ENCODE results near the gene SLC4A1AP.

SLC4A1AP gene

DNA sequence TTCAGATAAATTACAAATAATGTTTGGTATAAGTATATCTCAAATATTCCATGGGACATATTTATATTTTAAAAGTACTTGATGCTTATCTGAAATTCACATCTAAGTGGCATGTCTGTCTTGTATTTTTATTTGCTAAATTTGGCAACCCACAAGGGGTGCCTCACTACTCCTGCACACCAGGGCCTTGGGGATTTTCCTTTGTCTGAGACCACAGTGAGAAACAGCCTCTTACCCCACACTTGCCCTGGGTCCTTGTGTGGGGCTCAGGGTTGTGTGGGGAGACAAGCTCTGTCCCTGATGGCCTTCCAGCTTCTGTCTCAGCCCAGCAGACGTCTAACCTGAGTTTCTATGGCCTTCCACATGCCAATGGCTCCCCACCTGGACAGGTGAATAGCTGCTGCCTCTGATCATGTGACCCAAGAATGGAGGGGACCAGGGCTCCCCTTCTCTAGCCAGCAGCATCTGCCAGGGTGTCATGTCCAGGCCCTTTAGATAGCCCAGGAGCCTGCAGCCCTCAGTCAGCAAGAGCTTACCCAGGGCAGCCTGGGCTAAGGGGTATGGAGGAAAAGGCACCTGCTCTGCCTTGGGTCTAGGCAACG, 58.3 kb downstream of the SLC4A1AP start:
- no peak for DNase-seq

DNA sequence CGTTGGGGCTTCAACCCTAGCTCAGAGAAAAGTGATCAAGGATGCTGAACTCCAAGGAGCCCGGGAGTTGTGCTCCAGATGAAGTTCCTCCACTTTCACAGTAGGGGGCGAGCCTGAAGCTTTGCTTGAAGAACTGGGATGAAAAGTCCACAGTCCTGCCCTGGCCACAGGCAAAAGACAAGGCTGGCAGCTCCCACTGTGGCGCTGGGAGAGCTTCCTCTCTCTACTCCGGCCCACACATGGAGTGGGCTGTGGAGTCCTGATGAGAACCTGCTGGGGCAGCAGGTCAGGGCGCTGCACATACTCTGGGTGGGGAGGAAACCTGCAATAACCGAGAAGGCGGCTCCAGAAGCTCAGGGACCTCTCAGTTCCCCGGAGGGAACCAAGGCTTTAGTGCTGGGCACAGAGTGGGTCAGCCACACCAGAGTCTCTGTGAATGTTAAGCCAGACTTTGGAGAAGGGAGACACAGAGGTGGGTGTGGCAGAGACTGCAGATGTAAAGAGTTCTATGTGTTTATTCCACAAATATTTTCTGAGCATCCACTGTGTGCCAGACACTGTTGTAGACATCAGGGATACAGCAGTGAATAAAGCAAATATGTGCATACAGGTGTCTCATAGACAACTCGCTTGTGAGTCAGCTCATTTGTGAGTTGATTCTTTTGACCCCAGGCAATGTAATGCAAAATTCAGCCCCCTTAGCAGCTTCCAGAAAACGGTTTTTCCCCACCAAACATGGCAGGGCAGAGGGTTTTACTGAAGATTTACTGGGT, 59.9 kb downstream of the SLC4A1AP start:
- DNase-seq: no peak

DNA sequence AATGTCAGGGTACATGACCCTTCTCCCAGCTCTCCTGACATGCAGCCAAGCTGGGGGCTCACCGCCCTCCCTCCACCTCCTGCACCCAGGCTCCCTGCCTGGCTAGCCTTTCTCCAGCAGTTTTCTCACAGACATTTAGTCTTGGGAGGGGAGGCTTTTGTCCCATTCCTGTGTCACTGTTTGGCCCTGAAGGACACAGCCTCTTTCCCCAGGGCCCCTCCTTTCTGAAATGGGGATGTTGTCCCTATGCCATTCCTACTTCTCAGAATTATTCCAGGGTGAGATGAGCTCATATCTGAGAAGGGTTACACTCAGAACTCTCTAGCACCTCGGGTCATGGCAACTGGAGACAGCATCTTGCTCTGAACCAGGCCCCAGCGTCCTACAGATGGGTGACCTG, 60.5 kb downstream of the SLC4A1AP start:
- DNase-seq: no peak

DNA sequence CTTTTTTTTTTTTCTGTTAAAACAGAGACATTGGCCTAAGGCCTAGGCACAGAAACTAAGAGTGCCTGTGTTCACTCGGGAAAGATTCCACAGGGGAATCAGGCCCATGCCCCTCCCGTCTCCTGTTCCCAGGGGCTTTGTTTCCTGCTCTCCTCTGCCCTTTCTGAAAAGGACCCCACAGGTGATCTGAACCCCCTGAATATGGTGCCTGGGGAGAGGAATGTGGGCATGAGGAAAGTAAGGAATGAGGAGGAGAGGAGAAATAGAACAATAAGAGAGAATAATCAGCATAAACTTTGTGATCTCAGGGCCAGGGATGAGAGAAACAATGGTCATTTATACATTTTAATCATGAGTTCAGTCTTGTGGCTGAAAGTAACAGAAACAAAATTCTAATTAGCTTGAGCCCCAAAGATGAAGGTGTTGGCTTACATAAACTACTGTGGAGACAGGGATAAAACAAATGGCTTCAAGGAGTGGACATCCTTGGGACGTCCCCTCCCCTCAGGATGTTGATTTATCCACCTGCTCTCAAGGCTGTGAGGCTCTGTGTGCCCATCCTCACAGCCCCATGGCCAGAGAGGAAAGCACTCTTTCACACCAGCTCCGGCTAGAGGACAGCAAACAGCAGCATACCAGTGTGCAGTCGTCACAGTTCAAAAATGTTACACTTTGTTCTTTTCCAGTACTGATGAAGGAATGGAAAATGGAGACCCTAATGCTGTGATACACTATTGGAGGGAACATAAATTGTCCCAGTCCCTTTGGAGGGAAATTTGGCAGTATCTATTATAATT, 61.4 kb downstream of the SLC4A1AP start:
- no peak for DNase-seq

DNA sequence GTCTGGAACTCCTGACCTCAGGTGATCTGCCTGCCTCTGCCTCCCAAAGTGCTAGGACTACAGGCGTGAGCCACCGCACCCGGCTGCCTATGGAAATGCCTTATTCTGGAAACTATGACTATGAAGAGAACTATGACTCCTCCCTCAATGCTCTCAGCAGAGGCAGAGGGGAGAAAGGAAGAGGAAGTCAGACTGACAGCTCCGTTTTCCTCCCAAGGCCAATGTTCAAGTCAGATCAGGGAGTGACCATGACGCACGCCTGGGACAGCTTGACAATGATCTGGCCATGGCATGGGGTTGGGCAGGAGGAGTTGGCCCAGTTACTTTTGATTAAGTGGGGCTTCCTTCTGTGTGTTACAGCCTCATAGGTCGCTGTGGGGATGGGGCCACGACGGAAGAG, 63.6 kb downstream of the SLC4A1AP start:
- no peak for DNase-seq

DNA sequence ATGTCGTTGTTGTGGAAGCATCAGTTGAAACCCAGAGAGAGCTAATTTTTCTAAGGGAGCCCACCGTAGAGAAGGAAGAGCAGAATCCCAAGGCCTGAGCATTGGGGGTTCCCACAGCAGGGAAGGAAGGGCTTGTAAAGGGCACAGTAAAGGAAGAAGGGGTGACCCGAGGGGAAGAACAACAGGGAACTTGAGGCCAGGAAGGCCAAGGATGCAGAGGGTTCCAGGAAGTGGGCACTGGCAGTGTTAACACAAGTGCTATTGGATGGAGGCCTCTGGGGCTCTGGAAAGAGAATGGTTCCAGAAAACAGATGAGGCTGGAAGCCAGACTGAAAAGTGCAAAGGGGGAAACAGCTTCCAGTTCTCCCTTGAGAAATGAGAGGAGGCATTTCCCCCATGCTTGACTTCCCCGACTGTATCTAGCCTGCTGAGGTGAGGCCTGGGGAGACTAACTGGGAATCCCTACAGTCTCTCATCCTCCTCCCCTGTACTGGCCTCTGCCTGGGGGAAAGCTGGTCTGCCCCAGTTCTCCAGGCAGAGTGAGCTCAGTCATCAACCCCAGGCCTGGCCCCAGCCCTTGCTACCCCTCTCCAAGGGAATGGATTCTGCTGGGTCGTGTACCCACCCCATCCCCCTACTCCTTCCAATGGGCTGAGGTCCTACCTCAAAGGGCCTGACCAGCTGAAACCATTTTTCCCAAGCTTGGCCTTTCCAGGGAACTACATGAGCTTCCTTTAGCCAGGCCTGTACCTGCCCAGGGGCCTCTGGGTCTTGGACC, 64.6 kb downstream of the SLC4A1AP start:
- DNase-seq: no peak

DNA sequence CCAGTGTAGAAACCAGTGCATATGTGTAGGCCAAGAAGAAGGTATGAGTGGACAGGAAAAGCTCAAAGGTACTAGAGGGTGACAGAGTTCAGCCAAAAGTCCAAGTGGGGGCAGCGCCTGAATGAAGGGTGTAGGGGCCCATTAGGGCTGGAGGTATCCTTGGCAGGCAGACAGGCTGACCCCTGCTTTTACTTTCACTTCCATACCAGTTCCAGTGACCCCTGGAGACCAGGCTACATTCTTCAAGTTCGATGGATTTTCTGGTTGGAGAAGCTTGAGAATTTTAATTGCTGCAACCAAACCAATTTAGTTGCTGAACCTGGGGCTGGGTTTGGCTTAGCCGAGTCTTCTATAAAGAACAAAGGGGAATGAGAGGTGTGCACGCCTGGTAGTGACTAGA, 65.5 kb downstream of the SLC4A1AP start:
- no peak for DNase-seq

DNA sequence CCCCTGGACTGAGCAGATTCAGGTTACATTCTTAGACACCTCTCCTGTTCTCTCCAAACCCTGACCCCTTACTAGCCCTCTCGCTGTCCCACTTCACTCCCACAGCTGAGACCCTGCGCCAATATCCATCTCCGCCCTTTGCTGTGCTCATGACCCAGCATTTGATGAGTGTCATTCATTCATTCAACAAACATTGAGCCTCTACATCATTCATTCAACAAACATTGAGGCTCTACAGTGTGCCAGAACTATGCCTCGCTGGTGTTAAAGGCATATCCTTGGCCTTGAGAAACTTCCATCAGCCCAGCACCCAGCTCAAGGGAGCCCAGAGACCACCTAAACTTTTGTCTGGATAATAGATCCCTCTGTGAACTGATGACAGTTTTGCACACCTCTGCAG, 65.9 kb downstream of the SLC4A1AP start:
- DNase-seq: no peak

DNA sequence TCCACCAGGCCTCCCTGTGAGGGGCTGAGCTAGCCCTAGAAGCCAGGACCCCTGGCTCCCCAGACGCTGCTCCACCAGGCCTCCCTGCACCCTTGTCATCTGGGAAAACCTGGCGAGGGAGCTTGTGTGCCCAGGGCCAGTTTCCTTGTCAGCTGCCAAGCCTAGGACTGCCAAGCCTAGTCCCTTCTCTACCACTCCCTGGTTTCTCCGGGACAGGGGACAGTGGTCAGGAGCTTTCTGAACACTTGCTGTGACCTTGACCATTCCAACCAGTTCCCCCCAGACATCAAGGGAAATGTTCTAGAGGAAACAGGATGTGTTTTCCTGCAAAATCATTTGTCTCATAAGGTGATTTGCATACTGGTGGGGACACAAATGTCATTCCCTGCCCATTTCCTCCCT, 66.6 kb downstream of the SLC4A1AP start:
- DNase-seq: no peak

DNA sequence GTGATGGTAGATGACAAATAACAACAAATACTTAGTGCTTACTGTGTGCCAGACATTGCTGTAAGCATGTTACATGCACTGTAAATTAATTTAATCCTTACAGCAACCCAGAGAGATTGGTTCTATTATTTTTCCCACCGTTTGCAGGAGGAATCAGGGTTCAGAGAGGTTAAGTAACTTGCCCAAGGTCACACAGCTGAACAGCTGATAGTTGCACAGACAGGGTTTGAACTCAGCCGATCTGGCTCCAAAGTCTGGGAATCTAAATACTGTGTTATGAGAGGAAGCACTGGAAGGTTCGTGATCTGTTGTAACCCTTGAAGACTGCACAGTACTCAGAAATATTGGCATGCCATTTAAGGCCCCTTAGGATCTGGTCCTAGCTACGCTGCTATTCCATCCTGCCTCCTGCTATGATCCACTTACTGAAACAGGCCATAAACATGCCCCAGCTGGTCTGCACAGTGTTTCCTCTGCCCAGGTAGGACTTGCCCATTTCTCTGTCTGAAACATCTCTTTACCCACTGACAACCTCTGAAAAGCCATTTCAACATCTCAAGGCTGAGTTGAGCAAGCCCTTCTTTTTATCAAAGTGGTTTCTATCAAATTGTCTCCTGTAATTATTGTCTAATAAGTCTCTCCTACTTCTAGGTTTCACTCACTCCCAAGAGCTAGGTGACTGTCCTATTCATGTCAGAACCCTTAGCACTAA, 67.4 kb downstream of the SLC4A1AP start:
- DNase-seq: no peak

DNA sequence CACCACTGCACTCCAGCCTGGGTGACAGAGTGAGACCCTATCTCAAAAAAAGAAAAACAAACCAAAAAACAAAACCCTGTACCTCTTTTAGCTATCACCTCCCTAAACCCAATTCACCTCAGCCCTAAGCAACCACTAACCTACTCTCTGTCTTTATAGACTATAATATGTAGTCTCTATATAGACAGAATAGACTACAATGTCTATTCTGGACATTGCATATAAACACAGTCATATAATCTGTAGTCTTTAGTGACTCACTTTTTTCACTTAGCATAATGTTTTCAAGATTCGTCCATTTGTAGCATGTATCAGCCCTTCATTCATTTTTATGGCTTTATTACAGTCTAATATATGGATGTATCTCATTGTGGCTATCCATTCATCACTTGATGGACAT, 70.6 kb downstream of the SLC4A1AP start:
- DNase-seq: no peak

DNA sequence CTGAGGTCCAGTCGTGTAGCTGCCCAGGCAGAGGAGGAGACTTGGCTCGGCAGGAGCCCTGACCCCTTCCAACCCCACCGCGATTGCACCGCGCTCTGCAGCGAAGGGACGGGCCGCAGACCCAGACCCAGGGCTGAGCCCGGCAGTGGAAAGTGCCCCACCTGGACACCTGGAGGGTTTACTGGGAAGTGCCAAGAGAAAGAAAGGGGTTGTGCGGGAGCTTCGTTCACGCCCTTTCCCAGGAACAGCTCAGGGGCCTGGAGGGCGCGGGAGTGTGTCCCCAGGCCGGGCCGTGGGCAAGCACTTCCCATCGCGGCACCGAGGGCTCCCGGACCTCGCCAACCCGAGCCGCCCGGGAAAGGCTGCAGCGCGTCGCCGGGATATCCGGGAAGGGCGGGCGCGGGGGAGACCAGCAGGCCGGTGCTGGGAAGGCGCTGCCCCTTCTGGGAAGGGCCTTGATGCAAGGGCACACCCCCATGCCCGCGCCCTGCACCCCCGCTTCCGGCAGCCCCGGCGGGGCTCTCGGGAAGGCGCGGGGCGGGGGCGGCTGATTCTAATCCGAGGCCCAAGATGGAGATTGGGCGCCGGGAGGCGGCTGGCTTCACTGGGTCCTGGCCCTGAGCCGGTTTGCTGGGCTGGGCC, 71.7 kb downstream of the SLC4A1AP start:
- no peak for DNase-seq

DNA sequence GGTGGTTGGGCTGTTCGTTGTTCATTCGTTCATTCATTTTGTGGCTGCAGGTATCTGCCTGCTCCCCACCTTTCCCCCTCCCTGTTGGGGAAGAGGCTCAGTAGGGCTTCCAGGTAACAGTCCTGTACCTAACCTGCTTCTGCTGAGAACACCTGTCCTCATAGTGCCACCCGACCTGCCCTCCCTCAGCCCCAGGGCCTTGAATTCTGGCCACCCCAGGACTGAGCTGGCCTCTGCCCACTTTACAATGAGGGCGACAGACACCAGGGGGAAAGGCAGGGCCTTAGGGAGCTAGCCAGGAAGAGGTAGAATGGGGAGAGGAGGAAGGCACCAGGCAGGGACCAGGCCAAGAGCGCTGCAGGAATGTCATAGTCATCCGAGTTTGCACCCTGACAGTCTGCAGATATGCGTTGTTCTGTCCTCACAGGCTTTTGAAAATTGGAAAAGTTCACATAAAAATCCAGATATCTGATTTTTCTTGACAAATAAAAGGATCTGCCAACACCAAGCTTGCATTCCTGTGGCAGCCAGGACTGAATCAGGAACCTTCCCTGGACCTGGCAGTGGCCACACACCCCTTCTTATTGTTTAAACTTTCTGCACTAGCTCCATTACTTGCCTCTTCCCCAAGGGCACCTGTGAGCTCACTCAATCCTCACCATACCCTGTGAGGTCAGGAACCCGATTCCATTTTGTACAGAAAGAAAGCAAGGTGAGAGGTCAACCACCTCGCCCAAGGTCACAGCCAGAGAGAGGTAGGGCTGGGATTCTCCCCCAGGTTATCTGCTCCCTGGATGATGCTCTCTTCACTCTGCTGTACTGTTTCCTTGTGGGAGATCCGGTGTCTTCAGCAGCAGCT, 72.6 kb downstream of the SLC4A1AP start:
- DNase-seq: no peak

DNA sequence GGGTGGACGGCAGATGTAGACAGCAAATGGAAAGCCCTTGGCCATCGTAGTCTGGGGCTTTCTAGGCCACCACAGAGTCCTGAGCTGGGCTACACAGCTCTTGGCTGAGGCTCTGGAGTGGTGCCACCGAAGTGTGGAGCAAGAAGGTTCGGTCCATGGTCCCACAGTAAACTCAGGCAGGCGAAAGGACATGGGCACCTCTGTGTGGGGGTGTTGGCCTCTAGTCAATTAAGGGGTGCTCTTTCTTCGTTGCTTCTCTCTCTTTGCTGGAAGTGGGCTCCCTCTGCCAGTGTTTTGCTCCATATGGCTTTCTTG, 73.2 kb downstream of the SLC4A1AP start:
- no peak for DNase-seq

DNA sequence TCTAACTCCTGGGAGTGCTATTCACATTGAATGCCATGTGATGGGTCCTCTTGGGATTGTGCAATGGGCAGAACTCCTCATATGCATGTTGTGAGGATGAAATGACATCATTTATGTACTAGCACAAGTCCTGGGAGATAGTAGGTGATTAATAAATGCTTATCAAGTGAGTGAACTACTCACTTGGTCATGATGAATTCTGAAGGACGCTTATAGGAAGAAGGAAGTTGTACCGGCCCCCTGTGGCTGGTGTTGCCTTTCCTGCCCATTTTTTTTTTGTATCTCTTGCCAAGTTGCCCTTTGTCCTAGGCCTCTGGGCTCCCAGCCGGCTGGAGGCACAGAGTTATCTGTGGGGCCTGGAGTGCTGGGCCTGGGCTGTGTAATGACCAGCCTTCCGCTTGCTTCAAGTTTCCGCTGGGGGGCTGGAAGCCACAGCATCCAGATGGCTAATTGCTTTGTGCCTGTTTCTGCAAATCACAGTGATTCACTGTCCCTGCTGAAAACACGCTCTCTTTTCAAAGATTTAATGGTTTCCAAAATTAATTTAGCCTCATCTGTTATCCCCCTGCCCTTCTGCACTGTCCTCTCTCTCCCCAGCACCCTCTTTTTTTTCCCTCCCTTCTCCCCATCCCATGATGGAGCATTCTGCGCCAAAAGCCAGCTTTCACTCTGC, 74.1 kb downstream of the SLC4A1AP start:
- DNase-seq: no peak

DNA sequence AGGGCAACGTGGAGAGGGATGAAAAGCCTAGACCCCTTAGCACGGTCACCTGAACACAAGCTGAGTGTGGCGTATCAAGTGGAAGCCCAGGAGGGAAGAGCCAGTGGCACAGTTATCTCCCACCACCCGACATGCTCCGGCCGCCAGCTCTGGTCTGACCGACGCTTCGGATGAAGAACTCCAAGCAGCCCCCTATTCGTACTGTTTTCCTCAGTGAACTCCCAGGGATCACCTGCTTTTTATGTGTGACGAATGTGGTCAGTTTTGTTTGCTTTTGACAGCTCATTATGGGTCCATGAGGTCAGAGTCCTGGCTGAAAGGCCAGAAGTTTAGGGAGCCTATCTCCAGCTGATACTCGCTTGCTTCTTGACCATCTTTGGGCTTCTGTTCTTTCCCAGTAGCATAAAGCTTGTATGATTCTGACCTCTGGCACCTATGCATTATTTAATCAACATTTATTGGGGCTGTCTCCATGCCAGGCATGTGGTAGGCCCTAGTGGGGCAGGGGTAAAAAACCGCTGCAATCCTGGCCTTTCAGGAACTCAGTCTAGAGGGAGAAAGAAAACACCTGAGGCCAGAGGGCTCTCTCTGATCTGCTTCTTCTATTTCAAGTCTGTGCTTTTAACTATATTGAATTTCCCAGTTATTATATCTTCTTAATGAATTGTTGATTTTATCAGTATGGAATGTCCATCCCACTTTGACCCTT, 74.8 kb downstream of the SLC4A1AP start:
- DNase-seq: no peak

DNA sequence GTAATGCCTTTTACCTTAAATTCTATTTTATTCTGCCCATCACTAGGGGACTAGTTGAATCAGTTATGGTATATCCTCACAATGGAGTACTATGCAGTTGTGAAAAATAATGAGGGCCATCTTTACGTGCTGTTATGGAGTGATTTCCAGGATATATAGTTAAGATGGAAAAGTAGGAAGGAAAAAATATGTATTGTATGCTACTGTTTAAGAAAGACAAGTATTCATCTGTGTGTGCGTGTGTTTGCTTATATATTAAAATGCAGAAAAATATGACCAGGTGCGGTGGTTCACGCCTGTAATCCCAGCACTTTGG, 75.3 kb downstream of the SLC4A1AP start:
- DNase-seq: no peak

DNA sequence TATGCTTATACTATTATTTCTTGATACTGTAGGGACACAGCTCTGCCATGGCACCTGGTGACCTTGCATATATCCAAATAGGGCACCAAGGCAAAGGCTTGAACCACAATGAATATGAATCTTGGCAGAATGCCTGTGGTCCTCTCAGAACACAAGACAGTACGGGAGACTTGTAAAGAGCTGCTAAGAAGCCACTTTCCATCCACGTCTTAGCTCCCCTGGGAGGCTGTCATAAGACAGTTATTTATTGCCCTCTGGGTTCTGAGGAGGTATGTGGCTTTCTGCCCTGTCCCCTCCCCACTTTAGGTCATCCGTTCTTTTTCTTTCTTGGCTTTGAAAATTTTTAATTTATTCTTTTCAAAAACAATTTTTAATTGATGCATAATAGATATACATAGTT, 78.0 kb downstream of the SLC4A1AP start:
- no peak for DNase-seq

DNA sequence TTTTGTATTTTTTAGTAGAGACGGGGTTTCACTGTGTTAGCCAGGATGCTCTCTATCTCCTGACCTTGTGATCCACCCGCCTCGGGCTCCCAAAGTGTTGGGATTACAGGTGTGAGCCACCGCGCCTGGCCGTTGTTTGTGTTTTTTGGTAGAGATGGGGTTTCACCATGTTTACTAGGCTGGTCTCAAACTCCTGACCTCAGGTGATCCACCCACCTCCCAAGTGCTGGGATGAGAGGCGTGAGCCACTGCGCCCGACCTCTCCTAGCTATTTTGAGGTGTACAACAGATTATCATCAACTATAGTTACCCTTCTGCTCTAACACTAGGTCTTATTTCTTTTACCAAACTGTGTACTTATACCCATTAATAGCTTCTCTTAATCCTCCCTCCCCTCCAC, 78.9 kb downstream of the SLC4A1AP start:
- DNase-seq: no peak
